ENCODE results near the gene TMEM52.

The TMEM52 gene

DNA sequence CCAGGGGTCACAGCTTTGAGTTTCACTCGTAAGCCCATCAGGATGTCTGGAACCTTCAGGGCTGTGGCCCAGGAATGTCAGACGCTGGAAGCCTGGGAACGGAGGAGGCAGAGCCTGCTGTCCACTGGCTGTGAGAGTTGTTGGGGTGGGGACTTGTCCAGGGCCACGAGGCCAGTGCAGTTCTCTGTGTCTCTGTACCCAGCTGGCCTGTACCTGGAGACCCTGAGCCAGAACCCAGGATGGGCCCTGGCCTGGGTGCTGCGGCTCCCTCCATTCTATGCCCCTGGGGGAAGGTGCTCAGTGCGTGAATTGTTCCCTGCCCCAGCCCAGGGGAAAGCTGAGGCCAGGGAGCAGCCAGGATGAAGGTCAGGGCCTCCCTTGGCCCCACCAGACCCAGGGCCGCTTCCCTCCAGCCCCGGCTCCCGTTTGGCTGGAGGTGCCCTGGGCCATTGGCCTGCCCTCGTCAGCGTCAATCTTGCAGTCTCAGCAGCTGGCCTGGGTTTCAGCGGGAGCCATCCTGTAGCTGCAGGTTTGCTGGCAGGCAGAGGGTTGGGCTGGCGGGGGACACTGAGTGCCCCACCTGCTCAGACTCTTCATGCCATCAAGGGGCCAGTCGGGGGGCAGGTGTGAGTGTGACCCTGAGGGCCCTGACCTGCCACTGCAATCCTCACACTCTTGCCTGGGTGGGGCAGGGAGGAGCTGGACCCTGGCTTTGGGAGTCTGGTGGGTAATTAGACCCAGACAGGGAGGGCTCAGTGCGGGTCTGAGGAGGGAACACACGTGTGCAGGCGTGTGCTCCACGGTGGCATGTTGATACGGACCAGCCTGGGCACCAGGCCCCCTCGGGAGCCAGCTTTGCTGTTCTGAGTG lies 4.7 kb downstream of the TMEM52 start:
- no peak for DNase-seq

DNA sequence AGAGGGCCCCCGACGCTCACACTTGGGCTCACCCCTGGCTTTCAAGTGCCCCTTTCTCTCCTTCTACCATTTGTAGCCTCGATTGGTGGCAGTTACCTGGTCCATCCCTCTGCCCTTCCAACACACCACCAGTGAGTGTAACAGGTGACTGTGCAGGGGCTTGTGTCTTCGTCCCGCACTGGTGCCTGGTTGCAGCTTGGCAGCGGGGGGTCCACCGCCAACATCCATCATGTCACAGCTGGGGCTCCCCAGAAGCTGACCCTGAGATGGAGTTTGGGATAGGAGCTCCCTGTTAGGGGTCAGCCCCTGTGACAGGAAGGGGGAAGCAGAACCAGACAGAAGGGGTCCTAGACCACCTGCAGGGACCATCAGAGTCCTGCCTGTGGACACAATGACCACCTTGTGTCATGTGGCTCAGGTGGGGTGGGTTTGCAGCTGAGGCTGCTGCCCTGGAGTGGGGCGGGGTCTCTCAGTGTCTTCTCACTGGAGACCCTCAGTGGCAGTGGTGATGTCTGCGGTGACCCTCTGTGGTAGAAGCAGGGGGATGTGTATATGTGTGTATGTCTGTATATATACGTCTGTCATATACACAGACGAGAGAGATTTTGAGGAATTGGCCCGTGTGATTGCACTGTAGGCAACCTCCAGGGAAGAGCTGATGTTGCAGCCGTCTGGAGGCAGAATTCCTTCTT lies 7.6 kb downstream of the TMEM52 start:
- no peak for DNase-seq

DNA sequence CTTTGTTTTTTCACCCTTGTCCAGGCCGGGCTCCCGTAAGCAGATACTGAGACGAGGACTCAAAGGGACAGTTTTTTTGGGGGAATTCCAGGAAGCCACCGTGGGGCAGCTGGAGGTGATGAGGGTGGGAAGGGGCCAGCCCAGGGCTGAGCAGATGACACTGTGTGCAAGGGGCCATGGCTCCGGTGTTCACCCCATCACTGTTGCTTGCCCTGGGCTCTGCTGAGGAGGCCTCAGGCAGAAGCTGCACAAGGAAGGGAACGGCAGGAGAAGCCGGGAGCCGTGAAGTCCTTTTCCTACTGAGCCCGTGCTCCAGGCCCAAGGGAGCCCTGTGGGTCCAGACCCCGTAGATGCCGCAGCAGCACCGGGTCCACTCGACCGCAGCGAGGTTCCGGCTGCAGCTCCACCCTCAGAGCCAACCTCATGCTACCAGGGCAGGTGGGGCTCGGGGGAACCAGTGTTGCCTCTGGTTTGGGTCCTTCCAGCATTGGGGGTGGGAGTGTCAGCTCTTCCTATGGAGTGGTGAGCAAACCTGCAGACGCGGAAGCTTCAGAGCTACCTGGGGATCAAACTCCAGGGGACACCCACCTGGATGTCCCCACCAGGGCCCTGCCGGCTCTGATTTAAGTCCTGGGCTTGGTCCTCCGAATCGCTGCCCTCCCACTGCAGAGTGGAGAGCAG lies 8.3 kb downstream of the TMEM52 start:
- DNase-seq, result no peak

DNA sequence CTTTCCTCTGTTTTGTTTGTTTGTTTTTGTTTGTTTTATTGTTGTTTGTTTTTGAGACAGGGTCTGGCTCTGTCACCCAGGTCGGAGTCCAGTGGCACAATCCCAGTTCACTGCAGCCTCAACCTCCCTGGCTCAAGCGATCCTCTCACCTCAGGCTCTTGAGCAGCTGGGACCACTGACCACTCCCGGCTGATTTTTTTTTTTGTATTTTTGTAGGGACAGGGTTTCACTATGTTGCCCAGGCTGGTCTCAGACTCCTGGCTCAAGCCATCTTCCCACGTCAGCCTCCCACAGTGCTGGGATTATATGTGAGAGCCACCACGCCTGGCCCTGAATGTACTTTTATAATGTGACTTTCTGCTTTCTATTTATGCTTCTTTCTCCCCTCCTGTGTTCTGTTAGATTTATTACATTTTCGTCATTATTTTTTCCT lies 9.0 kb downstream of the TMEM52 start:
- DNase-seq, result no peak

- no peak for DNase-seq
Observed at GRCh38 chr1:1908506-1908791, 10.6 kb downstream of the TMEM52 start.

DNA sequence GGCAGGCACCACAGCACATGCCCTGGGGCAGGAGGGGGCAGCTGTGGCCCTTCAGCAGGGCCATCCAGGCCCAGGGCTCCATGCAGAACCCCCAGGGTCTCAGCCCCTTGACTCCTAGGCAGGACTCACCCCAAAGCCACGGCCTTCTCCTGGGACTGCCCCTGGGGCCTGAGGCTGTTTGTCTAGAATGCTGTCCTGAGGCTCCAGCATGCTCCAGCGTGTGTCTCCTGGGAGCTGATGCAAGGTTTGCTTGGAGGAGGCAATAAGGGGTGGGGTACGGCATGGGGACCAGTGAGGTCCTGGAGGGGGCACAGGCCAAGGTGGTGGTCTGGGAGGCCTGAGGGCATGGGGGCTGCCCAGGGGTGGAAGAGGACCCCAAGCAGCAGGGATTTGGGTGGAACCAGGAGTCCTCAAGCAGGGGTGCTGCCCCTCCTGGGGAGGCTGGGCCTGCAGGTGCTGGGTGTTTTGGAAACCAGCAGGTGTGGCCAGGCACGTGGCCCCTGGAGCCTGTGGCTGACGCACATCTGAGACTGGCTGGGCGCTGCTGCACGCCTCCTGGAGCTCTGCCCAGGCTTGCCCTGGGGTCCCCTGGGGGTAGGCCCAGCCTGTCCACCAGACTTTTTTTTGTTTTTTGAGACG lies 11.9 kb downstream of the TMEM52 start:
- no peak for DNase-seq

- no peak for DNase-seq
Observed at GRCh38 chr1:1906185-1907097, 12.6 kb downstream of the TMEM52 start.

DNA sequence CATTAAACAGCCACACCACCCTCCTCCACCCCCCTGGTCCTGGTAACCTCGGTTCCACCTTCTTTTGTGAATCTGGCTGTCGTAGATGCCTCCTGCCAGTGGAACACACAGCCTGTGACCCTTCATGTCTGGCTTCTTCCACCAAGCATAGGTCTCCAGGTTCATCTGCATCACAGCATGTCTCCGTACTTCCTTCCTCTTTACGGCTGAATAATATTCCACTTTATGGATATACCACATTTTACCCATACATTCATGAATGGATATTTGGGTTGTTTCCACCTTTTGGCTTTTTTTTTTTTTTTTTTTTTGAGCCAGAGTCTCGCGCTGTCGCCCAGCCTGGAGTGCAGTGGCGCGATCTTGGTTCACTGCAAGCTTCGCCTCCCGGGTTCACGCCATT lies 15.9 kb downstream of the TMEM52 start:
- no peak for DNase-seq

DNA sequence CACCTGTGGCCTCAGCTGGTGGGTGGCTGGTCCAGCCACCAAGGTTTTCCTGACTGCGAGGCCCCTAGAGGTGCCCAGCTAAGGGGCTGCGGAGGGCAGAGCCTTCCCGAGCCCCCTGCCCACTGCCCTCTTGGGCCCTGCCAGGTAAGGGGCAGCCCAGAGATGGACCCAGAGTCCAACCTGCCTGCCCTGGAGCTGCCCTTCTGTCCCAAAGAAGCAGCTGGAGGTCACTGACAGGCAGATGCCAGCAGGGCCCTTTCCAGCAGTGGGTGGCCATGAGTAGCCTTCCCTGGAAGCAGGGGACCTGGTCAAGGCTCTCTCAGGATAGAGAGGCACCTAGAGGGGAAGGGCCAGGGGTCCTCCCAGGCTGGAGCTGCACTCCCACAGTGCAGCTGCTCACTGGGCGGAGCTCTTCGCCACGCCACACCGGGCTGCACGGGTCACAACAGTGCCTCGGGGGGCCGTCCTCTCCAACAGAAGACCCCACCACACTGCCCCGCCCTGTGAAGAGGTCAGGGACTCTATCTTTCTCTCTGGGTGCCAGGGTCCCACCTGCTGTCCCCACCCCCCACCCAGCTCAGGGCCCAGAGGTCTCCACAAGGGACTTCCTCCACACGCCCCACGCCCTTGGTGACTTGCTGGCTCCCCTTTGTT lies 17.3 kb downstream of the TMEM52 start:
- DNase-seq, result no peak

DNA sequence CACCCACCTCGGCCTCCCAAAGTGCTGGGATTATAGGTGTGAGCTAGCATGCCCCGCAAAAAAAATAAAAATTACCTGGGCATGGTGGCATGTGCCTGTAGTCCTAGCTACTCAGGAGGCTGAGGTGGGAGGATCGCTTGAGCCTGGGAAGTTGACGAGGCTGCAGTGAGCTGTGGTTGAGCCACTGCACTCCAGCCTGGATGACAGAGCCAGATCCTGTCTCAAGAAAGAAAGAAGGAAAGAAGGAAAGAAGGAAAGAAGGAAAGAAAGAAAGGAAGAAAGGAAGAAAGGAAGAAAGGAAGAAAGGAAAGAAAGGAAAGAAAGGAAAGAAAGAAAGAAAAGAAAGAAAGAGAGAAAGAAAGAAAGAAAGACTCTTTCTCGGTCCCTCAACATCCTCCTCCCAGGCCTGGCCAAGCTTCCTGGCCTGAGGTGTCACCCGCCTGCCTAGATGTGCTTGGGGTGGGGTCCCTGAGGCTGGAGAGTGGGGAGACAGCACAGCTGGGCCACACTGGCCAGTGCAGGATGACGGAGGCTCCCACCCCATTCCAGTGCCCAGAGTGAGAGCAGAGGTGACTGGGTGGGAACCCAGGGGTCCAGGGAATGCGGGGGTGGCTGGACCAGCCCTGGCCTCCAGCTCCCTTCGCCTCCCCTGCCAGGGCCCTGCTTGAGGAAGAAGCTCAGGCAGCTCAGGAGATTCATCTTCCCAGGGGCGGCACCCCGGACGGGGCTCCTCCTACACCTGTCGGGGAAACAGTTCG lies 18.0 kb downstream of the TMEM52 start:
- no peak for DNase-seq

DNA sequence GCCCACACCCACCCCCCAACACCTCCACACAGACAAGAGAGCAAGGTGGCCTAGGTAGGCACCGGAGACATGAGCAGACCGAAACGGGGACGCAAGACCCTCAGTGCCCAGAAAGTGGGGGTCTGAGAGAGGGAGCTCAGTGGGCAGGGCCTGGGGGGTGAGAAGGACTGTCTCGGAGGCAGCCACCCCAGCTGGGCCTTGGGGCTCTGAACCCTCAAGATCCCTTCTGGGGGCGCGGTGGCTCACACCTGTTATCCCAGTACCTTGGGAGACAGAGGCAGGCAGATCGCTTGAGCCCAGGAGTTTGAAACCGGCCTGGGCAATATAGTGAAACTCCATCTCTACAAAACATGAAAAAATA lies 19.1 kb downstream of the TMEM52 start:
- DNase-seq, result no peak

GRCh38 chr1:1899266-1899966 lies 19.7 kb downstream of the TMEM52 start:
- DNase-seq, result no peak

DNA sequence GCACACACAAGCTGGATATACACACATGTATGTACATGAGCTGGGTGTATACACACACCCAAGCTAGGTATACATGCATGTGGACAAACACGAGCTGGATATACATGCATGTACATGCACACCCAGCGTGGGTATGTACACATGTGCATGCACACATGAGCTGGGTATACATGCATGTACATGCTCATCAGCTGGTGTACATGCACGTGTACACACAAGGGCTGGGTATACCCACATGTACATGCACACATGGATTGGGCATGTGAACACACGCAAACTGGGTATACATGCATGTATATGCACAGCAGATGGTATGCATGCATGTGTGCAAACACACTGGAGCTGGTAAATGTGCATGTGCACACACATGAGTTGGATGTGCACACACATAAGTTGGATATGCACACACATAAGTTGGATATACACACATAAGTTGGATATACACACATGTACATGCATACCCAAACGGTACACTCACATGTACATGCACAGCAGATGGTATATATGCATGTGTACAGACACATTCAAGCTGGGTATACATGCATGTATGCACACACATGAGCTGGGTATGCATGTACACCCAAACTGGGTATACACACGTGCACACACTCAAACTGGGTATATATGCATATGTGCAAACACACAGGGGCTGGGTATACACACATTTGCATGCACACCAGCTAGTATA lies 20.7 kb downstream of the TMEM52 start:
- DNase-seq, result no peak

- DNase-seq, result no peak
Observed at GRCh38 chr1:1895456-1896336, 23.4 kb downstream of the TMEM52 start.

DNA sequence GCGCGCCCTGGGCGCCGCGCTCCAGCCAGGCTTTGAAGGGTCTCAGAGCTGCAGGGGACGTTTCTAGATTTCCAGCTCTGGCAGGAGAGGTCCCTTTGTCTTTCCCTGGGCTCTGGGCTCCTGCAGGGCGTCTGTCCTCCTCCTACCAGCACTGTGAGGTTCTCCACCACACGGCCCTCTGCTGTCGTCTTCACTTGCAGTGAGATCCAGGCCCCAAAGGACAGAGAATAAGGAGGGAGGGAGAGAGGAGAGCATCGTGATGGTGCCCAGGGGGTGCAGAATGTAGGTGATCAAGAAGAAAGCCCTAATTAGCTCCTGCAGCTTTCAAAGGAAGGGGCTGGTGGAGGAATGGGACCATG lies 24.0 kb downstream of the TMEM52 start:
- DNase-seq, result no peak

DNA sequence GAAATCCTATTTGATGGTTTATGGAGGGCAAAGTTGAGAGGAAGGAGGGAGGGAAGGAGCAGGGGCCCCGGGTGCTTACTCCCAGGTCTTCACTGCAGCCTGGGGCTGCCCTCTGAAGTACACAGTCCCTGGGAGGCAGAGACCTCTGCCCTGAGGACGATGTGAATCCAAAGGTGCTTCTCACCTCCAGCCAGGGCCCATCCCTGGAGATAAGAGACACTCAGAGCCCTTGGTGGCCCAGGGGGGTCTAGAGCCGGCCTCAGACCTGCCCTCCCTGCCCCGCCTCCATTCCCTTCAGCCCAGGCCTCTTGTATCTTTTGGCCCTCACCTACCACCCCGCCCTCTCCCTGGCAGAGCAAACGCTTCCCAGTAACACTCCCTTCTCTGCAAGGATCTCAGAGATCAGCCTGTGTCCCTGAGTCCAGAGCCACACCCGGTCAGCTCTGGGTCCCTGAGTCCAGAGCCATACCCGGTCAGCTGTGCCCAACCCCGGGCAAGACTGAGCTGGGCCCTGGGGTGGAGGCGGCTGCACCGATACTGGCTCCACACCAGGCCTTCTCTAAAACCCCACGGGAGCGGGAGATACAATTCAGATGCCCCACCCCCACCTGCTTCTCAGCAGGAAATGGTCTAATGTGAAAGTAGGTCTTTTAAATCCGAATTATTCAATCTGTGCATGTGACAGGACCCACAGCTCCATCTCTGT lies 24.6 kb downstream of the TMEM52 start:
- no peak for DNase-seq

DNA sequence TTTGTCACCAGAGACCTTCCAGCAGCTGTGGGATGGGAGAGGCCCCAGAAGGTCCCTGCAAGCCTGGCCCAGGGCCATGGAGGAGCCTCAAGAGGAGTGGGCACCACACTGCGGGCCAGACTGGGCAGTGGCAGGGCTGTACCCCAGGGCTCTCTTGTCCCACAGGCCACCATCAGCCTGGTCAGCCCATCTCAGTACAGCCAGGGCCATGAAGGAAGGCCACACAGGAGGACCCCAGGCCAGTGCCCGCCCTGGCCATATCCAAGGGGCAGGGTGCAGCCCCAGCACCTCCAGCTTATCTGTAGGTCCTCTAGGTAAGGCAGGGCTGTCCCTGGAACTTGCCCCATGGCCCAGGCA lies 25.1 kb downstream of the TMEM52 start:
- no peak for DNase-seq

- no peak for DNase-seq
Observed at GRCh38 chr1:1893291-1893985, 25.6 kb downstream of the TMEM52 start.

All from NCI-H187 treated with DMSO at 0.1 percent for 48 hours (cell line).